Measurements from ENCODE around the gene CD70.
"Not testable (repeated sequence)": the region's sequence is repeated elsewhere in the genome, so short reads cannot be mapped to it uniquely, and the experiment has no call there.

CD70 gene

DNA sequence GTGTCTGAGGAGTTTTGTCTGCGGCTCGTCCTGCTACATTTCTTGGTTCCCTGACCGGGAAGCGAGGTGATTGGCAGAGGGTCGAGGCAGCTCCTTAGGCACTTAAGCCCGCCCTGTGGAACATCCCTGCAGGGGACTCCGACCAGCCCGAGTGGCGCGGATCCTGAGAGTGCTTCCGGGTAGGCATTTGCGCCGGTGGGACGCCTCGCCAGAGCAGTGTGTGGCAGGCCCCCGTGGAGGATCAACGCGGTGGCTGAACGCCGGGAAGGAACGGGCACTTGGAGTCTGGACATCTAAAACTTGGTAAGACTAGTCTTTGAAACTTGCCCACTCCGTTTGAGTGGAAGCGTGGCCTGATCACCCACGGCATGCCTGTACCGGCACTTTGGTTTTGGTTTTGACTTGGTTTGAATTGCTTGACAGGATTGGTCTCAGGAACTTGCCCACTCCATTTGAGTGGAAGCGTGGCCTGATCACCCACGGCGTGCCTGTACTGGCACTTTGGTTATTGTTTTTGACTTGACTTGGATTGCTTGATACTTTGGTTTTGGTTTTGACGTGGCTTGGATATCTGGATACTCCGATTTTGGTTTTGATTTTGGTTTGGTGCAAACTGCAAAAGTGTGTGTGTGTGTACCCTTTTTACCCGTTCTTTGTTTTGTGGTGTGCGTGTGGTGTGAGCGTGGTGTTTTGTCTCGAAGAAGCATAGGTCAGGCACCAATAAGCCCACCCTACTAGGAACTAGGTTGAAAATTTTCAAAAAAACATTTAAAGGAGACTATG, 6.7 kb upstream of the CD70 start:
- DNase-seq, result not testable (repeated sequence)

DNA sequence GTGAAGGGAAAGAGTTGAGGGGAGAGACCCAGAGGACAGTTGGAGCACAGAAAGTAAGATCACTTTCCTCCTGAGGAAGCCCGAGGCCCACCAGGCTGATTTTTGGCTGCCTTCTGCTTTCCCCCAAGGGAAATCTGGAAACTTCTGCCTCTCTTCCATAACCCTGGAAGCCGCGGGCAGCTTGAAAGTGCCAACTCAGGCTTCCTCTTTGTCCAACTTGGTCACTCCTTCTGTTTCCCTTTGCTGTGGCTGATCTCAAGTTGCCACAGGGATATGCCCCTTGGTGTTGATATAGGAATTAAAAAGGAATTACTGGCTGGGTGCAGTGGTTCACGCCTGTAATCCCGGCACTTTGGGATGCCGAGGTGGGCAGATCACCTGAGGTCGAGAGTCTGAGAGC, 5.7 kb upstream of the CD70 start:
- no peak for DNase-seq

DNA sequence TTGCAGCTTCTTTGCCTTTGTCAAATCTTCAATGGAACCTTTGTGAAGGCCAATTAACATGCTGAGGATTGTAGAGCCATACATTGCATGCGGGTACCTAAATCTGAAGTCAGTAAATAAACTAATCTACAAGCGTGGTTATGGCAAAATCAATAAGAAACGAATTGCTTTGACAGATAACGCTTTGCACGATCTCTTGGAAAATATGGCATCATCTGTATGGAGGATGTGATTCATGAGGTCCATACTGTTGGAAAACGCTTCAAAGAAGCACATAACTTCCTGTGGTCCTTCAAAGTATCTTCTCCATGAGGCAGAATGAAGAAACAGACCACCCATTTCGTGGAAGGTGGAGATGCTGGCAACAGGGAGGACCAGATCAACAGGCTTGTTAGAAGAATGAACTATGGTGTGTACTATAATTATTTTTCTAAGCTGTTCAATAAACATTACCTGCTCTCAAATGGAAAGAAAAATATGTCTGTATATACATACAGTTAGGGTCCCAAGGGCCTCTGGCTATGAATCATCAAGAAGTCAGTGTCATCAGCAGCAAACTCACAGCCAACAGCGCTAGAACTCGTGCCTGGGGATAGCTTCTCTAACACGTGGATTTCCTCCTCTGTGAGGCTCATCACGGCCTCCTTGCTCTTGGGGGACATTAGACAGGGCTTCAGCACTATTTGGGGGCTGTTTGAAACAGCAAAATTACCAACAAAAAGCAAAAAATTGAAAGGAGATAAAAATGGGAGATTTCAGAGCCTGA, 2.9 kb upstream of the CD70 start:
- no peak for DNase-seq

DNA sequence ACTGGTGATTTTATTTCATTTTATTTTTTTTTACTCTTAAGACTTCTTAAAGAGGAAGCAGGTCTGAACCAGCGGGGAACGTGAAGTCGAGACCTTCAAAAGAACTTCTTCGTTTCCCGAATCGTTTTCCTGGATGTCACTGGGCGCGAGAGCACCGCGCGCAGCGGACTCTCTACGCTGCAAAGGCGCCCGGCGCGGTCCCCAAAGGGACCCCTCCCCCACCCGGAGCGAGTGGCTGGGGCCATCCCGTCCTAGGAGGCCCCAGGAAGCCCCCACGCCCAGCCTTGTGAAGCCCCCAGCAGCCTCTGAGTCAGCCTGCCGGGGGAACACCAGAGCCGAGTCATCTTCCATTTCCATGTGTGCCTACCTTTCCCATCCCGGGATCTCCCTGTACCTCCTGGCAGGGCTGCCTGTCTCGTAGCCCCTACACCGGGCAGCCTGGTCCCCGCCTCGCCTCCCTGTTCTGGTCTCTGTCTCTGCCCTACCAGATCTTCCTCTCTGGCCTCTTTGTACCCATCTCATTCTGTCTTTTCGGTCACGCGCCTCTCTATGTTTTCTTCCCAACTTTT, 608 bp downstream of the CD70 start:
- DNase-seq, result no peak

DNA sequence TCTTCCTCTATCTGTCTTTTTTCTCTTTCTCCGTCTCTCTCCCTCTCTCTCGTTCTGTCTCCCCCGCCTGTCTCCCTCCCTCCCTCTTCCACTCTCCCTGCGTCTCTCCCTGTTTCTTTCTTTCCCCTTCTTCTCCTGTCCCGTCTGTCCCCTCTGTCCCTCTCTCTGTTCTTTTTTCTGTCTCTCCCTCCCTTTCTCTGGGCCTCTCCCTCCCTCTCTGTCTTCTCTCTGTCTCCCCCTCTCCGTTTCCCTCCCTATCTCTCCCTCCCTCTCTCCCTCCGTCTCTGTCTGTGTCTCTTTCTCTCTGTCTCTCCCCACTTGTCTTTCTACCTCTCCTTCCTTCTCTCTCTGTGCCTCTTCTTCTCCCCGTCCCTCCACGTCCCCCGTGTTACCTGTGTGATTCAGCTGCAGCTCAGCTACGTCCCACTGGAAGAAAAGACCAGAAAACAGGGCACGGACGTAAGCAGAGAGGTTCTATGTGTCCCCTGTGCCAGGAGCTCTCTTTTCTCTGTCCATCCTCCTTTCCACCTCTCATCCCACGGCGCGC, 1.2 kb downstream of the CD70 start:
- DNase-seq, result no peak

DNA sequence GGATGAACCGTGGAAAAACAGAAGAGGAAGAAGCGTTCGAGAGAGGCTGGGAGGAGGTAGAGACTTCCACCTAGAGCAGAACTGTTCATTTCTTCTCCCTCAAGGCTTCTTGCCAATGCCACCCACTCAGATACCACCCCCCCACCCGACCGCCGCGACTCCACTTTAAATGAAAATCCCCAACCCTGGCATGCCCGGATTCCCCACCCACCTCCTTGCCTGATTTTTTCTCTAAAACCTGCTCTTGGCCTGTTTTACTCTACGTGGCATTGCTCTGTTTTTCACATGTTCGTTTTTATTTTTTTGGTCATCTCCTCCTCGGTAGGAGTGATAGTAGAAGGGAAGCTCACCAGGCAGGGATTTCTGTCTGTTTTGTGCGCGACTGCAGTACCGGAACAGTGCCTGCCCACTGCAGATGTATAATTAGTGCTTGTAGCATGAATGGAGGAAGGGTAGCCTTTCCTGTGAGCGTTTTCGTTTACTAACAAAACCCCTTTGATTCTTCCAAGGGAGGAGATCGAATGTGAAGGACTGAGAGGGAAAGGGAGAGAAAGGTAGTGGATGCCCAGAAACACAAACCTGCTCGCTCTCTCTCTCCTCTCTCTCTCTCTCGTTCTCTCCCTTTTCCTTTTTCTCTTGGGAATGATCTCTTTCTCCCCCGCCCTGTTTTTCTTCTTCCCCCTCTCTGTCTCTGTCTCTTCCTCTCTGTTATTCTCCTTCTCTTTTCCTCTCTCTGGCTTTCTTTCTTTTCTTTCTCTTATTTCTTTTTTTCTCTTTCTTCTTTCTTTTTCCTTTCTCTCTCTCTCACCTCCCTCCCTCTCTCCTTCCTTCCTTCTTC, 2.2 kb downstream of the CD70 start:
- DNase-seq, result no peak

DNA sequence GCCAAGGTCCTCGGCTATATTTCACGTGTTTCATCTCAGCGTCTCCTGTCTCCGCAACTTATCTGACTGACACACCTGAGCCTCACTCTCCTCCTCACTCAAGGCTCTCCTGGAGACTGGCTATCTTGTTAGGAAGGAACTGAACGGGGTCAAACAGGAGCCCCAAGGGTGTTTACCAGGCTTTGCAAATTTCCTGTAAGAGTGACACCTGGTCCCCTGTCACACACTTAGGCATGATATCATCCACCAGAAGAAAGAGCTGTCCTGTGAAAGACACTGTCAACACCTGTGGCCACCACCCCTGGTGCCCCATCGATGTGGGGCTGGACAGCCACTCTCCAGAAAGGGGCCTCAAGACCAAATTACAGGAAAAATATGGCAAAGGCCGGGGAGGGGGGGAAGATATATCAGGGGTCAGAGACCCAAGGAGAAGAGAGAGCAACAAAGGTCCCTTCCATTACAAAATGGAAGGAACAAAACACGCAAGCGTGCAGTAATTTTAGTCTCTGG, 2.9 kb downstream of the CD70 start:
- DNase-seq, result no peak

DNA sequence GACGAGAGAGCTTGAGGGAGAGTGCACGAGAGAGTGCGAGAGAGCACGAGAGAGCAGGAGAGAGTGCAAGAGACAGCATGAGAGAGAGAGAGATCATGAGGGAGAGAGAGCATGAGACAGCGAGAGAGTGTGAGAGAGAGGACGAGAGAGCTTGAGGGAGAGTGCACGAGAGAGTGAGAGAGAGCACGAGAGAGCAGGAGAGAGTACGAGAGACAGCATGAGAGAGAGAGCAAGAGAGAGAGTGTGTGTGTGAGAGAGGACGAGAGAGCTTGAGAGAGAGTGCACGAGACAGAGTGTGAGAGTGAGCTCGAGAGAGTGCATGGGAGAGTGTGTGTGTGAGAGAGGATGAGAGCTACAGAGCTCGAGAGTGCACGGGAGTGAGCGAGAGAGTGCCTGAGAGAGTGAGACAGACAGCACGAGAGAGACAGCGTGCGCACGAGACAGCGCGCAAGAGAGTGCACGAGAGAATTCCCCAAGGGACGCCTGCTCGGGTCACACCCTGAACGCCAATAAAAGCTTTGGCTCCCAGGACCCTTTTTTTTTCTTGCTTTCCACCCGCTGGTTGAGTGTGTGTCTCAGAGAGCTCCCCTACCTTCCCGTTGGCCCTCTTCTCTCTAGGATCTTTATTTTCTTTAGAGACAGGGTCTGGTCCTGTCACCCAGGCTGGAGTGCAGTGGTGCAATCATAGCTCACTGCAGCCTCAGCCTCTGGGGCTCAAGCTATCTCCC, 3.7 kb downstream of the CD70 start:
- no peak for DNase-seq

DNA sequence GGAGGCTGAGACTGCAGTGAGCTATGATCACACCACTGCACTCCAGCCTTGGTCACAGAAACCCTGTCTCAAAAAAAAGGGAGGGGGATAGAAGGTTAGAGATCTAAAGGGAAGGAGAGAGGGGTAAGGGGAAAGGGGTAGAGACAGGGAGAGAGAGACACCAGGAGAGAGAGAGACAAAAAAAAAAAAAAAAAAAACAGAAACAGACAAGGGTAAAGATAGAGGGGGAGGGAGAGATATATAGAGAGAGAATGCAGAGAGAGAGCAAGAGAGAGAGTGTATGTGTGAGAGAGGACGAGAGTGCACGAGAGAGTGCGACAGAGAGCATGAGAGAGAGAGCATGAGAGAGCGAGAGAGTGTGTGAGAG, 4.2 kb downstream of the CD70 start:
- no peak for DNase-seq

DNA sequence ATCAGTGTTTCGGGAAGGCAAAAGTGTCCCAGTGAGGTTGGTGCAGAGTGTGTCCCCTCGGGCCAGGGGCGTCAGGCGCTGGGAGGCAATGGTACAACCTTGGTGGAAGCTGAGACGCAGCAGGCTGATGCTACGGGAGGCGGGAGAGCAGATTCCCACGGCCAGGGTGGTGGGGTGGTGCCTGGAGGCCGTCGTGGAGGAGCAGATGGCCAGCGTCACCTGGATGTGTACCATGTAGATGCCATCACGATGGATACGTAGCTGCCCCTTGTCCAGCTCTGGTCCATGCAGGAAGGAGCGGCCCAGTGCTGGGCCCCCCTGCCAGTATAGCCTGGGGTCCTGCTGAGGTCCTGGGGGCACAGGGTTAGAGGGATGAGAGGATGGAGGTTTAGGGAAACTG, 4.9 kb downstream of the CD70 start:
- DNase-seq, result no peak

DNA sequence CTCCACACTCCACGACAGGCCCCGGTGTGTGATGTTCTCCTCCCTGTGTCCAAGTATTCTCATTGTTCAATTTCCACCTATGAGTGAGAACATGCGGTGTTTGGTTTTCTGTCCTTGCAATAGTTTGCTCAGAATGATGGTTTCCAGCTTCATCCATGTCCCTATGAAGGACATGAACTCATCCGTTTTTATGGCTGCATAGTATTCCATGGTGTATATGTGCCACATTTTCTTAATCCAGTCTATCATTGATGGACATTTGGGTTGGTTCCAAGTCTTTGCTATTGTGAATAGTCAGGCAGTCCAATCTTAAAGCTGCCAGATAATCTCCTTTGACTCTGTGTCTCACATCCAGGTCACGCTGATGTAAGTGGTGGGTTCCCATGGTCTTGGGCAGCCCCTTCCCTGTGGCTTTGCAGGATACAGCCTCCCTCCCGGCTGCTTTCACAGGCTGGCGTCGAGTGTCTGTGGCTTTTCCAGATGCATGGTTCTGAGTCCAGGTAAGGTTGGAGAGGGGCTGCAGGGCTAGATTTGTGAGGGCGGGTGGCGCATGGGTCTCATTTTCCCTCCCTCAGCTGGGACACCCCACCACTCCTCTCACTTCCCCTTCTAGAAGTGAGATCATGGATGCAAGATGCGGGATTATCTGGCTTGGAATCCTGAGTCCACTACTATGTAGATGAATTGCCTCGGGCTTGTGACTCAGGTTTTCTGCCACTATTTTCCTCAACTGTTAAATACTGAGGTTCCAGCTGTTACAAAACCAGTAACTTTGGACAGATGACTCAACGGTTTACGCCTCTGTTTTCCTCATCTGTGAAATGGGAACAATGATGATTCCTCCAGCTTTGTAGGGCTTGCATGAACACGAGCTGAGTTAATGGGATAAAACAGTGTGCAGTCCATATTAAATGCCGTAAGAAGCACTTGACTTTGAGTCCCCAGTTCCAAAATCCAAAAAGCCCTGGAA, 8.2 kb downstream of the CD70 start:
- DNase-seq, result not testable (repeated sequence)

DNA sequence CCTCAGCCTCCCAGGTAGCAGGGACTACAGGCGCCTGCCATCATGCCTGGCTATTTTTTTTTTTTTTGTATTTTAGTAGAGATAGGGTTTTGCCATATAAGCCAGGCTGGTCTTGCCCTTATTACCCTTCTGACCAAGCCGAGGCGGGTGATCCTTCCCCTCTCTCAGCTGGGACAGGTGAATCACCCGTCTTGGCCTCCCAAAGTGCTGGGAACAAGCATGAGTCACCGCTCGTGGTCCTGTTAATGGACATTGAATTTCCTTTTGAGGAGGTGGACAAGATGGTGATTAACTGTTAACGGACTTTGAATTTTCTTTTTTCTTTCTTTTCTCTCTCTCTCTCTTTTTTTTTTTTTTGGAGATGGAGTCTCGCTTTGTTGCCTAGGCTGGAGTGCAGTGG, 10.6 kb downstream of the CD70 start:
- DNase-seq, result no peak

DNA sequence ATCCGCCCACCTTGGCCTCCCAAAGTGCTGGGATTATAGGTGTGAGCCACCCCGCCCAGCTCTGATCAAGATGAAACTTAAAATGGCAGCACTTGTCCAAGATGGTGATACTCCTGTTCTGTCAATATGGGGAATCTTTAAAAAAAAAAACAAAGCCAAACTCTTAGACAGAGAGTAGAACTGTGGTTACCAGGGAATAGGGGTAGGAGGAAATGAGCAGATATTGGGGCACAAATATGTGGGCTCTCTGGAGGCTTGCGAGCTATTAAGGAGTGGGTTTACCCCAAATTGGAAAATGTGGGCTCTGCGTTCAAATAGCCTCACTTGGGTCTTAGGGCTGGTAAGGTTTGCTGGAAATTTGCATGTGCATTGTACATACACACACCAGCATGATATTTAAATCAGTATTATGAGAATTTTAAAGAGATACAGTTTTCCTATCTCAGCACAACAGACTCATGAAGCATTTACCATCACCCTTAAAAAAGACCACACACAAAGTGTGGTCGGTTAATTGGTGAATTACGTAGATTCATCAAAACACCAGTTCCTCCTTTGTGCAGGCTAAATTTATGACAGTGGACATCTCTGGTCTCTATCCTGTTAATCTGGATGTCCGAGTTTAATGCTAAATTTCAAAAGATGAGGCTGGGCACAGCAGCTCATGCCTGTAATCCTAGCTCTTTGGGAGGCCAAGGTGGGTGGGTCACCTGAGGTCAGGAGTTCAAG, 11.3 kb downstream of the CD70 start:
- DNase-seq, result no peak

DNA sequence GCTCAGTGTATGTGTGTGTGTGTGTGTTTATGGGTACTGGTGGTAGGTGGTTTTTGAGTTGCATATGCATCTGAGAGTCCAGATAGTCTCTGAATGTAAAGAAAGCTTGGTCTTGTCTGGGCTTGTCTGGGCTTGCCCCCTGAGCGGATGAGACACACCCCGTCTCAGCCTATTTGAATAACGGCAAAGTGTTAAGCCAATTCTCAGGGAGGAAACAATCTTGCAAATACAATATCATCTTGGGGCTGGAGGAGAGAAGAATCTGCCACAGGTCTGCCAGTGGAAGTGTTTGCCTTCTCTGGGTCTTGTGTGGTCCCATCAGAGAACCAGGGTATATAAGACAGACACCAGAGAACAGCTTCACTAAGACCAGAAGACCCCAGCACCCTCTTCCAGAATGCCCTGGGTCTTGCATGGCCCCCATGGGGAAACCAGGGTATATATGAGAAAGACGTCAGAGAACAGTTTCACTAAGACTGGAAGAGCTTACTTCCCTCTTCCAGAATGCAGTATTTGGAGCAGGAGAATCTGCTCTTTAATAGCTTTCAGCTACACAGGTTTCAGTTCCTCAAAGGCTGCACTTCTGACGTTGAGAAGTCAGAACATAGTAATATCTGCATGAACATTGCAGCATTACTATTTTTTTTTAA, 13.3 kb downstream of the CD70 start:
- DNase-seq, result no peak

DNA sequence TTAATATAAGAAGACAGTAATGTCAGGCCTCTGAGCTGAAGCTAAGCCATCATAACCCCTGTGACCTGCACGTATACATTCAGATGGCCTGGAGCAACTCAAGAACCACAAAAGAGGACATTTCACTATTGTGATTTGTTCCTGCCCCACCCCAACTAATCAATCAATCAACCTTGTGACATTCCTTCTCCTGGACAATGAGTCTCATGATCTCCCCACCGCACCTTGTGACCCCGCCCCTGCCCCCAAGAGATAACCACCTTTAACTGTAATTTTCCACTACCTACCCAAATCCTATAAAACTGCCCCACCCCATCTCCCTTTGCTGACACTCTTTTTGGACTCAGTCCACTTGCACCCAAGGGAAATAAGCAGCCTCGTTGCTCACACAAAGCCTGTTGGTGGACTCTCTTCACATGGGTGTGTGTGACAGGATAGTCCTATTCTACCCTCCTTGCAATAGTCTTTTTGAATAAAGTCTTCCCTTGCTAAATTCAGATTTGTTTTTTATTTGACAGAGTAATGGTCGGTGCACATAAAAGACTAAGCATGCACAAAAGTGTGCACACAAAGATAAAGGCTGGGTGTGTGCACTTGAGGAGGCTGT, 14.0 kb downstream of the CD70 start:
- DNase-seq, result no peak

DNA sequence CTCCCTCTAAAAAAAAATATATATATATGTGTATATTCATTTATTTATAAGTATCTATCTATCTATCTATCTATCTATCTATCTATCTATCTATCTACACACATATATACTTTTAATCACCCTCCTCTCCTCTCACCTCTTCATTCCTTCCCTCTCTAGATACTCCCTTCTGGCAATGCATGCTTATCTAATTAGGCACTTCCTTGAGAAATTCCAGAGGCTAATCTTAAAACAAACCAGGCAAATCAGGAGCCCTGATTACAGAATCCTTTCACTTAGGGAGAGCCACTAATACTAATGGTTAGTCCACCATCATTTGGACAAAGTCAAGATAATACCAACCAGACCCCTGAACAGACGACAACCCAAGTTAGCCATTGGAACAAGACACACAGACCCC, 17.6 kb downstream of the CD70 start:
- DNase-seq, result no peak

DNA sequence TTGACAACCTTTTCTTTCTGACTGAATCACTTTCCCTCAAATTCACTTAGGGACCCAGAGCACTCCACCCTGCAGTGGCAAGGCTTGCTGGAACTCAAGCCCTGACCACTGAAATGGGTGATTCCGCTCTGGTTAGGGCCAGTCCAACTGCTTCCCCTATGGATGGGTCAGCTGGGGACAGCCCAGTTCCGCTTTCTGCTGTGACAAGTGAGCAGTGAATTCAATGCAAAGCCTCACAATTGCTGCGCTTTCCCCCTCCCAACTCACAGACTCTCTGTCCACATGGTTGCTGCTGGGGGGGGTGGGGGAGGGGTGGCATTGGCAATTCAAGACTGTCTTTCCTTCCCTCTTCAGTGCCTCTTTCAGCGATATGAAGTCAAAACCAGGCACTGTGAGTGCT, 18.7 kb downstream of the CD70 start:
- no peak for DNase-seq

DNA sequence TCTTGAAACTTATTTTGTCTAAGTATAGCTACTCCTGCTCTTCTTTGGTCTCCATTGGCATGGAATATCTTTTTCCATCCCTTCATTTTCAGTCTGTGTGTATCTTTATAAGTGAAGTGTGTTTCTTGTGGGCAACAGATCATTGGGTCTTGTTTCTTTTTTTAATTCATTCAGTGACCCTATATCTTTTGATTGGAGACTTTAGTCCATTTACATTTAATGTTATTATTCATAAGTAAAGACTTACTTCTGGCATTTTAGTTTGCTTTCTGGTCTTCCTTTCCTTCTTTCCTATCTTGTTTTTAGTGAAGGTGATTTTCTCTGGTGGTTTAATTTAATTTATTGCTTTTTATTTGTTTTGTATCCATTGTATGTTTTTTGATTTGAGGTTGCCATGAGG, 19.8 kb downstream of the CD70 start:
- DNase-seq, result no peak

DNA sequence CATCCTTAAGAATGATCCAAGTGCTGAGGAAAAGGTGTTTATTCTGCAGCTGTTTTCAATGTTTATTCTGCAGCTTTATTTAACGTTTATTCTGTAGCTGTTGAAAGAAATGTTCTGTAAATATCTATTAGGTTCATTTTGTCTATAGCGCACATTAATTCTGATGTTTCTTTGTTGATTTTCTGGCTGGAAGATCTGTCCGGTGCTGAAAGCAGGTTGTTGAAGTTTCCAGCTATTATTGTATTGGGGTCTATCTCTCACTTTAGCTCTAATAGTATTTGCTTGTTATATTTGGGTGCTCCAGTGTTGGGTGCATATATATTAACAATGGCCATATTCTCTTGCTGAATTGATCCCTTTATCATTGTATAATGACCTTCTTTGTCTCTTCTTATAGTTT, 20.2 kb downstream of the CD70 start:
- DNase-seq, result no peak

Data from NCI-H748 treated with DMSO at 0.1 percent for 48 hours (cell line).